Naive thymus-derived CD4-positive, alpha-beta T cell (primary cell): ENCODE results near the gene HERPUD1. TPM values are rescaled to one million over a fixed set of nuclear protein-coding genes. Genes with fewer than 3 reads are reported as not detected.
A peak's percentile ranks its signal among the peaks of the same experiment; 100 is the strongest.

Source experiments
- ATAC-seq: fragments of 150-1000 bp; cut with Tn5 transposase; 2 replicates; pipeline ENCODE4 v1.10.0; 2021; ENCODE audit warnings: mild to moderate bottlenecking, moderate library complexity
- CTCF ChIA-PET: fragments of 350-600 bp; sonication (Branson Sonifier 250); formaldehyde crosslinking; loops from one replicate; lab custom pipeline; 2021; ENCODE audit warnings: antibody characterized with exemption; lab: Charles Lee
- POLR2A ChIA-PET: fragments of 350-600 bp; sonication (Branson Sonifier 250); formaldehyde crosslinking; loops from one replicate; lab custom pipeline; 2021; ENCODE audit warnings: antibody characterized with exemption, inconsistent platforms; lab: Charles Lee
- DNase-seq, 9 donors: peaks; one replicate each; pipeline versions ENCODE4 v3.0.0 to v3.0.0-alpha.2; 2020 to 2022; ENCODE audit warnings: mixed read lengths in 1 of 9
- H3K27ac ChIP-seq: one replicate; pipeline ENCODE4 v1.7.0; 2013; ENCODE audit warnings: mild to moderate bottlenecking, low read depth, low read length, moderate library complexity
- H3K27me3 ChIP-seq, 2 donors: one replicate each; pipeline ENCODE4 v1.7.0; 2013; ENCODE audit warnings: low read length in 2 of 2, mild to moderate bottlenecking in 2 of 2, moderate library complexity in 2 of 2; ENCODE audit not compliant: control insufficient read depth in 2 of 2, insufficient read depth in 2 of 2
- H3K36me3 ChIP-seq, 3 experiments: 1 replicate in 2 of 3; 2 replicates in 1 of 3; pipeline ENCODE4 v1.7.0; 2013; ENCODE audit warnings: low read length in 3 of 3, mild to moderate bottlenecking in 3 of 3, moderate library complexity in 1 of 3; ENCODE audit not compliant: insufficient read depth in 3 of 3, control insufficient read depth in 2 of 3
- H3K4me1 ChIP-seq, 2 donors: one replicate each; pipeline ENCODE4 v1.7.0; 2013; ENCODE audit warnings: low read length in 2 of 2, mild to moderate bottlenecking in 2 of 2, moderate library complexity in 1 of 2; ENCODE audit not compliant: control insufficient read depth in 2 of 2, insufficient read depth in 2 of 2
- H3K4me3 ChIP-seq: 2 replicates; pipeline ENCODE4 v1.7.0; 2013; ENCODE audit warnings: mild to moderate bottlenecking, low read length
- H3K9me3 ChIP-seq, 3 experiments: 1 replicate in 2 of 3; 2 replicates in 1 of 3; pipeline ENCODE4 v1.7.0; 2013; ENCODE audit warnings: low read length in 3 of 3; ENCODE audit not compliant: control insufficient read depth in 2 of 3
- H3K27ac Mint-ChIP-seq, 9 donors: one replicate each; pipeline ENCODE4 v1.8.0; 2020 to 2022; ENCODE audit warnings: mixed read lengths in 9 of 9, mild to moderate bottlenecking in 8 of 9, moderate library complexity in 5 of 9, inconsistent platforms in 2 of 9
- H3K27me3 Mint-ChIP-seq, 5 donors: one replicate each; pipeline ENCODE4 v1.8.0; 2021 to 2022; ENCODE audit warnings: mixed read lengths in 5 of 5, mild to moderate bottlenecking in 1 of 5
- H3K36me3 Mint-ChIP-seq, 5 donors: one replicate each; pipeline ENCODE4 v1.8.0; 2020 to 2022; ENCODE audit warnings: mixed read lengths in 5 of 5, mild to moderate bottlenecking in 3 of 5, inconsistent platforms in 1 of 5
- H3K4me1 Mint-ChIP-seq, 7 donors: one replicate each; pipeline ENCODE4 v1.8.0; 2020 to 2022; ENCODE audit warnings: mixed read lengths in 7 of 7, mild to moderate bottlenecking in 3 of 7, inconsistent platforms in 1 of 7
- H3K4me3 Mint-ChIP-seq, 10 donors: one replicate each; pipeline ENCODE4 v1.8.0; 2020 to 2022; ENCODE audit warnings: mild to moderate bottlenecking in 10 of 10, mixed read lengths in 10 of 10, moderate library complexity in 6 of 10, inconsistent platforms in 2 of 10
- H3K9me3 Mint-ChIP-seq, 11 donors: one replicate each; pipeline ENCODE4 v1.8.0; 2020 to 2022; ENCODE audit warnings: mixed read lengths in 11 of 11, mild to moderate bottlenecking in 4 of 11, inconsistent platforms in 1 of 11, moderate library complexity in 1 of 11
- intact Hi-C, 2 donors: fragments of 100-400 bp; cut with micrococcal nuclease; formaldehyde crosslinking; loops; one replicate each; pipeline ENCODE4 v1.15.1; 2023
- polyA plus RNA-seq, 2 donors: library from polyadenylated mRNA; unstranded; fragments of 300-500 nt; fragmentation: Illumina TruSeq; gene quantifications; one replicate each; pipeline ENCODE4 v1.2.3, GENCODE V29; 2021
- total RNA-seq, 6 experiments: library from RNA in 5 of 6; stranded (reverse) in 5 of 6; gene quantifications; 1 replicate in 5 of 6; 2 replicates in 1 of 6; pipeline ENCODE4 v1.2.3 and lab custom pipeline; 2021 to 2026

HERPUD1 gene
- total and polyA plus RNA-seq, 7 experiments from 2014 or later: 42.0 to 226 (median 117) TPM

GRCh38 chr16:56948234-56948633 is 16.3 kb downstream of the HERPUD1 start:
- CTCF ChIA-PET: no interaction called here
- Mint-ChIP-seq H3K27ac (peak overlapping the region in 2 of 9 donors; percentile 6 to 56), H3K9me3 (no peaks in the 10 kb centered on the region), H3K4me3 (no peak overlapping the region), H3K27me3 (no peaks in the 10 kb centered on the region), H3K4me1 (peaks cover 0 to 33% (median 7%) of the 10 kb centered on the region in 7 donors), H3K36me3 (peaks cover 0 to 15% (median 6%) of the 10 kb centered on the region in 5 donors)
- POLR2A ChIA-PET: interaction anchor here (1.0 to 5.9 kb wide), 2 partner anchors 10 to 15 kb away, joined by 3 to 32 read pairs; partner anchors contain the start of gene HERPUD1
- intact Hi-C loops: no loop called here
- H3K4me3 ChIP-seq: no peak overlapping the region
- no peak for DNase-seq
- no peak overlapping the region for H3K27ac ChIP-seq
- ATAC-seq: no peak
- H3K4me1 ChIP-seq: no peaks in the 10 kb centered on the region
- no peaks in the 10 kb centered on the region for H3K9me3 ChIP-seq
- H3K27me3 ChIP-seq: no peaks in the 10 kb centered on the region
- peaks cover 10 to 23% (median 11%) of the 10 kb centered on the region in 3 experiments for H3K36me3 ChIP-seq

GRCh38 chr16:56950051-56950450 is 18.1 kb downstream of the HERPUD1 start:
- Histone ChIP-seq H3K4me1 (no peaks in the 10 kb centered on the region), H3K4me3 (no peak overlapping the region), H3K36me3 (peaks cover 0 to 5% (median 0%) of the 10 kb centered on the region in 3 experiments), H3K27ac (no peak overlapping the region), H3K9me3 (no peaks in the 10 kb centered on the region), H3K27me3 (no peaks in the 10 kb centered on the region)
- Mint-ChIP-seq H3K9me3 (no peaks in the 10 kb centered on the region), H3K36me3 (peaks cover 0 to 4% (median under 1%) of the 10 kb centered on the region in 5 donors), H3K4me3 (no peak overlapping the region), H3K27ac (peak overlapping the region in 1 of 9 donors; percentile 69), H3K4me1 (peaks cover 0 to 18% (median 7%) of the 10 kb centered on the region in 7 donors), H3K27me3 (no peaks in the 10 kb centered on the region)
- DNase-seq: no peak
- no peak for ATAC-seq
- intact Hi-C loops: loop anchor here in 1 of 2 donors (2.0 kb wide), 1 partner anchor 15 kb away; no protein-coding TSS in a partner anchor
- ChIA-PET CTCF (interaction anchor here (0.9 to 2.5 kb wide), 4 partner anchors 13 to 113 kb away, joined by 4 to 18 read pairs (median 6); no protein-coding TSS in a partner anchor), POLR2A (interaction anchor here (1.5 kb wide), 1 partner anchor 17 kb away, joined by 6 read pairs; no protein-coding TSS in a partner anchor)

DNA sequence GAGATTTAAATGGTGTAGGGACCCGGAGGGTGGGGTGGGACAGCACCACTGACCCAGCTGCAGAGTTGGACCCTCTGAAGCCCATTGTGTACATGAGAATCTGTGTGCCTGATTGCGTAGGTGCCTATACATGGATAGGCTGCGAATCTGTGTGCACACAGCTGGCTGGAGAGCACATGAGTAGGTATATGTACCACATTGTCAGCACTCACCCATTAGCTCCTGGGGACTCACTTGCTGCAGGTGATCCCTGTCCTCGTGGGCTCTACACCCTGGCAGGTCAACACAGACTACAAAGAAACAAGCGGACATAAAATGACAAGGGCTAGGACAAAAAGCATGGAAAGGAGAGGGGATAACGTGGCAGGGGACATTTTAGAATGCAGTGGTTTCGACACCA is 18.5 kb downstream of the HERPUD1 start:
- CTCF ChIA-PET: interaction anchor here (1.0 to 2.5 kb wide), 4 partner anchors 13 to 87 kb away, joined by 4 to 18 read pairs (median 6); no protein-coding TSS in a partner anchor
- H3K36me3 ChIP-seq: peaks cover 0 to under 1% (median 0%) of the 10 kb centered on the region in 3 experiments
- no peaks in the 10 kb centered on the region for H3K9me3 ChIP-seq
- no peak for DNase-seq
- intact Hi-C loops: loop anchor here in 1 of 2 donors (2.0 kb wide), 1 partner anchor 16 kb away; no protein-coding TSS in a partner anchor
- no peaks in the 10 kb centered on the region for H3K27me3 Mint-ChIP-seq
- peak overlapping the region in 2 of 9 donors; percentile 5 to 16 for H3K27ac Mint-ChIP-seq
- POLR2A ChIA-PET: interaction anchor here (1.5 kb wide), 1 partner anchor 17 kb away, joined by 6 read pairs; no protein-coding TSS in a partner anchor
- H3K9me3 Mint-ChIP-seq: no peaks in the 10 kb centered on the region
- no peaks in the 10 kb centered on the region for H3K4me1 ChIP-seq
- H3K36me3 Mint-ChIP-seq: peaks cover 0 to 4% (median 0%) of the 10 kb centered on the region in 5 donors
- H3K4me3 ChIP-seq: no peak overlapping the region
- no peak for ATAC-seq
- H3K27me3 ChIP-seq: no peaks in the 10 kb centered on the region
- H3K4me3 Mint-ChIP-seq: no peak overlapping the region
- H3K4me1 Mint-ChIP-seq: peaks cover 0 to 18% (median 7%) of the 10 kb centered on the region in 7 donors
- no peak overlapping the region for H3K27ac ChIP-seq

DNA sequence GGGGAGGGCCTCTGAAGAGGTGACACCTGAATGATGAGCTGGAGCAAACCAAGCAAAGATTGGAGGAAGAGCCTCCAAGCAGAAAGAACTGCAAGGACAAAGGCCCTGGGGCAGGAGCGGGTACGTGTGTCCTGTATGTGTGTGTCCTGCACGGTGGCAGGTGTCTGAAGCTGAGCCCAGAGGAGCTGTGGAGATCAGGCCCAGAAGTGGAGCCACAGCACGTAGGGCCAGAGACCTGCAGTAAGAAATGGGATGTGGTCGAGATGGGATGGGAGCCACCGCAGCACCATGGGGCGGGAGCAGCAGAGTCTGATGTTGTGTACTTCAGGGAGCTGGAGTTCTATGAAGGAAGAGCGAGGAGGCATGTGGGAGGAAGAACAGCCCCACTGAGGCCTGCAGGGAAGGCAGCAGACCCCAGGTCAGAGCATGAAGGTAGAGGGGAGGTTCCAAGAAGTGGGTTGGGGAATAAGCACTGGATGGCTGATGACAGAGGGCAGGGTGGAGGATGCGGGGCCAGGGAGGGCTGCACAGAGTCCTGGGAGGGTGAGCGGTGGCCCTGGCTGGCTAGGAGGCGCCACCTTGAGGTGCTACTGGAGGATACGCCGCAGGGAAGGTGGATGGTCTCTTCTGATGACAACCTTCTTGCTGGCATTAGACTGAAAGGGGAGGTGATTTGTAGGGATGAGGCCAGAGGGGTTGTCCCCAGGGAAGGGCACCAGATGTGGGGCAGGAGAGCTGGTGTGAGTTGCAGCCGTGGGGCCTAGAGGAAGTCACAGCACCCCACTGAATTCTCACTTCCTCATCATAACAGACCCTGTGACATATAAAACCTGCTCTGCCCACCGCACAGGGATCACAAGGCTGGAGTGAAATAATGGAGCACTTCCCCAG is 19.2 kb downstream of the HERPUD1 start:
- DNase-seq (peak in 7 of 9 donors; percentile 20 to 62 (median 39)), ATAC-seq (peak; percentile 81)
- ChIA-PET POLR2A (interaction anchor here (0.6 to 1.5 kb wide), 3 partner anchors 10 to 48 kb away, joined by 3 to 6 read pairs (median 5); no protein-coding TSS in a partner anchor), CTCF (interaction anchor here (0.9 to 2.5 kb wide), 6 partner anchors 14 to 158 kb away, joined by 3 to 18 read pairs (median 6); no protein-coding TSS in a partner anchor)
- Histone ChIP-seq H3K27ac (no peak overlapping the region), H3K4me3 (no peak overlapping the region), H3K4me1 (no peaks in the 10 kb centered on the region), H3K9me3 (no peaks in the 10 kb centered on the region), H3K27me3 (no peaks in the 10 kb centered on the region), H3K36me3 (no peaks in the 10 kb centered on the region)
- intact Hi-C loops: loop anchor here (1.0 to 2.0 kb wide), 4 partner anchors 16 to 374 kb away; no protein-coding TSS in a partner anchor
- Mint-ChIP-seq H3K4me3 (no peak overlapping the region), H3K9me3 (no peaks in the 10 kb centered on the region), H3K27me3 (no peaks in the 10 kb centered on the region), H3K27ac (peak overlapping the region in 5 of 9 donors; percentile 5 to 84 (median 16)), H3K4me1 (peaks cover 0 to 18% (median 7%) of the 10 kb centered on the region in 7 donors), H3K36me3 (peaks cover 0 to 4% (median 0%) of the 10 kb centered on the region in 5 donors)

DNA sequence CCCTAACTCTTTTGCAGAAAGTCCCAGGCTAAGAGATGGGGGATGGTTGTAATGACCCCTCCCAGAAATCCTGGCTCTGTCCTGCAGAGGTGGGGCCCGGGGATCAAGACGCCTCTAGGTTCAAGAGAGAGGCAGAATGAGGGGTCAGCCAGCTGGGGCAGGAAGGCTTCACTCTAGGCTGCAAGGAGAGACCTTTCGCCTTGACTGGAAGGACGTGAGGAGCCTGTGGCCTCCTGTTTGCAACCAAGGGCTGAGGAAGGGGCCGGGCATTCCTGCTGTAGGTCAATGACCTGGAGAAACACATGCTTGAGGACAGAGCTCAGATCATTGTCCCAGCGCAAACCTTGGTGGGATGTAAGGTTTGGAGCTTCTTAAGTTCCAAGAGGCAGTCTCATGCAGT is 21.1 kb downstream of the HERPUD1 start:
- Histone ChIP-seq H3K4me1 (no peaks in the 10 kb centered on the region), H3K4me3 (no peak overlapping the region), H3K27me3 (no peaks in the 10 kb centered on the region), H3K36me3 (no peaks in the 10 kb centered on the region), H3K27ac (no peak overlapping the region), H3K9me3 (no peaks in the 10 kb centered on the region)
- H3K27me3 Mint-ChIP-seq: no peaks in the 10 kb centered on the region
- no peaks in the 10 kb centered on the region for H3K9me3 Mint-ChIP-seq
- POLR2A ChIA-PET: interaction anchor here (1.3 kb wide), 2 partner anchors 20 to 39 kb away, joined by 3 to 4 read pairs; no protein-coding TSS in a partner anchor
- DNase-seq: no peak
- intact Hi-C loops: no loop called here
- H3K36me3 Mint-ChIP-seq: no peaks in the 10 kb centered on the region
- CTCF ChIA-PET: interaction anchor here (0.6 to 1.3 kb wide), 2 partner anchors 184 to 376 kb away, joined by 3 read pairs; no protein-coding TSS in a partner anchor
- peaks cover 0 to 16% (median 7%) of the 10 kb centered on the region in 7 donors for H3K4me1 Mint-ChIP-seq
- no peak overlapping the region for H3K27ac Mint-ChIP-seq
- ATAC-seq: no peak
- H3K4me3 Mint-ChIP-seq: no peak overlapping the region

GRCh38 chr16:56956076-56956475 is 24.1 kb downstream of the HERPUD1 start:
- no peaks in the 10 kb centered on the region for H3K36me3 Mint-ChIP-seq
- no peak for DNase-seq
- ATAC-seq: no peak
- H3K27ac Mint-ChIP-seq: no peak overlapping the region
- no peaks in the 10 kb centered on the region for H3K9me3 Mint-ChIP-seq
- intact Hi-C loops: no loop called here
- peaks cover 0 to 8% (median 0%) of the 10 kb centered on the region in 5 donors for H3K27me3 Mint-ChIP-seq
- CTCF ChIA-PET: interaction anchor here (1.5 kb wide), 1 partner anchor 14 kb away, joined by 3 read pairs; no protein-coding TSS in a partner anchor
- no peaks in the 10 kb centered on the region for H3K27me3 ChIP-seq
- H3K4me1 Mint-ChIP-seq: peaks cover 0 to 12% (median 5%) of the 10 kb centered on the region in 7 donors
- H3K4me3 Mint-ChIP-seq: no peak overlapping the region
- no peaks in the 10 kb centered on the region for H3K36me3 ChIP-seq
- H3K4me1 ChIP-seq: no peaks in the 10 kb centered on the region
- no peak overlapping the region for H3K4me3 ChIP-seq
- no peaks in the 10 kb centered on the region for H3K9me3 ChIP-seq
- no peak overlapping the region for H3K27ac ChIP-seq
- POLR2A ChIA-PET: no interaction called here
